H1 (cell line): ENCODE measurements around the gene SYTL1.

ENCODE experiments used
- EGR1 ChIP-seq: IDR thresholded peaks from 2 replicates; pipeline ENCODE4 v1.6.1; 2011; ENCODE audit warnings: low read depth, low read length, borderline replicate concordance
- PHF8 ChIP-seq: fragments of 200-600 bp; sonication (generic); conservative IDR thresholded peaks from 2 replicates; pipeline ENCODE4 v1.7.1; 2012; ENCODE audit warnings: low read depth, mild to moderate bottlenecking, inconsistent platforms, low read length, moderate library complexity
- RFX5 ChIP-seq: IDR thresholded peaks from 2 replicates; pipeline ENCODE4 v1.6.1; 2011; ENCODE audit warnings: low read depth, low read length, improper control_type of control experiment, borderline replicate concordance

DNA sequence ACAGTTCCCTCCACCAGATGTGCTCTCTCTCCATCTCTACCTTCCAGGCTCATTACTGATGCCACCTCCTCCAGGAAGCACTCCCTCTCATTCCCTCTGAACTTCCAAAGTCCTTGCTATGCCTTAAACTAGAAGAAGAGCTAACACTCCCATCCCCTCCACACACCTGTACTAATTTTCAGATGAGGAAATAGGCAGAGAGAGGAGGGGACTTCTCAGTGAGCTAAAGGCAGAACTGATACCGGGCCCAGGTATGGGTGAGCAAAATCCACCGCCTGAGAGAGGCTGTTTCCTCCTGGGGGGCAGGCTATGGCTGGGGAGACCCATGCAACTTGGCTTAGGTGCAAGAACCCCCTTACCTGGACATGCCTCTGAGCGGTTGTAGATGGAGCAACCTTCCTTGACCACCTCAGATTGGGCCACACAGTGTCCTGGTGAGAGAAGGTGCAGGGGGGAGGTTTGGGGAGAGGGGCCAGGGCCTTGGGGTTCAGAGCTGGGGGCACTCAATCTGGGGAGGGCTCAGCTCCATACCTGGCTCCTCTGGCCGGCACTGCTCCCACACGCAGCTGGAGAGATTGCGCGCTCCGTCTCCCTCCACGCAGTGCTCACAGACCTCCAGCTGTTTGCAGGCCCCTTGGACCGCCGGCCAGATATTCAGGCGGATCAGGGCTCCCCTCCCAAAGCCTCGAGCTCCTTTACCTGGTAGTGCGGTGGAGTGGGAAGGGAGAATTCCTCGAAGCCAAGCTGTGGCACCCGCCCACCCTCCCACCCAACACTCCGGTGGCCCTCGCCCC, 40.3 kb downstream of the SYTL1 start:
- no peak for TF ChIP-seq RFX5
- TF ChIP-seq EGR1 = no peak
- TF ChIP-seq PHF8 = no peak
